B cell (primary cell): ENCODE results near the gene ASGR2. TPM values are rescaled to one million over a fixed set of nuclear protein-coding genes. Genes with fewer than 3 reads are reported as not detected.
"Not testable (repeated sequence)": the region's sequence is repeated elsewhere in the genome, so short reads cannot be mapped to it uniquely, and the experiment has no call there.

Experiments used
- ATAC-seq: fragments of 200-7000 bp; cut with Tn5 transposase; one replicate; pipeline ENCODE4 v1.10.0; 2021; ENCODE audit warnings: low read depth, mild to moderate bottlenecking, moderate number of reproducible peaks, moderate library complexity
- CTCF ChIA-PET: fragments of 350-600 bp; sonication (Branson Sonifier 250); formaldehyde crosslinking; loops from one replicate; lab custom pipeline; 2021; ENCODE audit warnings: antibody characterized with exemption, inconsistent platforms; lab: Charles Lee
- POLR2A ChIA-PET: fragments of 350-600 bp; sonication (Branson Sonifier 250); formaldehyde crosslinking; loops from one replicate; lab custom pipeline; 2021; ENCODE audit warnings: antibody characterized with exemption; lab: Charles Lee
- DNase-seq: peaks from one replicate; pipeline ENCODE4 v3.0.0; 2013
- H2AFZ ChIP-seq: 2 replicates; pipeline ENCODE4 v1.6.1; 2012; ENCODE audit warnings: mild to moderate bottlenecking, low read depth, low read length; ENCODE audit not compliant: insufficient read depth, poor library complexity, severe bottlenecking
- H3K27ac ChIP-seq, 2 donors: 1 replicate in 1 of 2; 2 replicates in 1 of 2; pipeline ENCODE4 v1.5.1; 2012 to 2013; ENCODE audit warnings: low read length in 2 of 2, mild to moderate bottlenecking in 2 of 2, moderate library complexity in 1 of 2
- H3K27me3 ChIP-seq, 4 experiments: fragments of 200-600 bp in 1 of 4; sonication (generic) in 1 of 4; replicated peaks in 1 of 4; 1 replicate in 2 of 4; 2 replicates in 2 of 4; pipeline versions ENCODE4 v1.6.1 to v1.7.0; 2013 to 2016; ENCODE audit warnings: low read length in 3 of 4, mild to moderate bottlenecking in 2 of 4, mixed read lengths in 1 of 4, moderate library complexity in 1 of 4; ENCODE audit not compliant: insufficient read depth in 4 of 4, control insufficient read depth in 3 of 4; ENCODE audit errors: control extremely low read depth in 1 of 4
- H3K36me3 ChIP-seq, 2 experiments: replicated peaks in 1 of 2; 1 replicate in 1 of 2; 2 replicates in 1 of 2; pipeline versions ENCODE4 v1.6.1 to v1.7.1; 2013; ENCODE audit warnings: low read length in 1 of 2; ENCODE audit not compliant: insufficient read depth in 2 of 2, control insufficient read depth in 1 of 2; ENCODE audit errors: control extremely low read depth in 1 of 2, extremely low read depth in 1 of 2
- H3K4me1 ChIP-seq, 2 donors: fragments of 200-600 bp in 1 of 2; sonication (generic) in 1 of 2; 1 replicate in 1 of 2; 2 replicates in 1 of 2; pipeline versions ENCODE4 v1.5.1 to v1.6.1; 2013 to 2017; ENCODE audit warnings: low read length in 2 of 2; ENCODE audit not compliant: control insufficient read depth in 2 of 2, insufficient read depth in 2 of 2
- H3K4me2 ChIP-seq: replicated peaks from 2 replicates; pipeline ENCODE3; 2012; ENCODE audit warnings: mild to moderate bottlenecking, low read depth, low read length; ENCODE audit not compliant: poor library complexity, severe bottlenecking
- H3K4me3 ChIP-seq, 5 experiments: fragments of 200-600 bp in 1 of 5; sonication (generic) in 1 of 5; 1 replicate in 3 of 5; 2 replicates in 2 of 5; pipeline versions ENCODE4 v1.5.1 to v1.7.0; 2011 to 2016; ENCODE audit warnings: low read length in 4 of 5, mild to moderate bottlenecking in 4 of 5, low read depth in 2 of 5, control low read depth in 1 of 5, moderate library complexity in 1 of 5; ENCODE audit not compliant: insufficient read depth in 1 of 5; ENCODE audit errors: control extremely low read depth in 1 of 5, extremely low read depth in 1 of 5
- H3K79me2 ChIP-seq: fragments of 200-600 bp; sonication (generic); one replicate; pipeline ENCODE4 v1.6.0; 2016; ENCODE audit warnings: low read length; ENCODE audit not compliant: control insufficient read depth, insufficient read depth
- H3K9ac ChIP-seq: fragments of 200-600 bp; sonication (generic); 2 replicates; pipeline ENCODE4 v1.6.1; 2017; ENCODE audit warnings: mild to moderate bottlenecking, low read length, moderate library complexity
- H3K9me3 ChIP-seq, 3 donors: one replicate each; pipeline versions ENCODE4 v1.6.1 to v1.7.1; 2013; ENCODE audit warnings: low read length in 2 of 3; ENCODE audit not compliant: control insufficient read depth in 2 of 3, insufficient read depth in 1 of 3; ENCODE audit errors: control extremely low read depth in 1 of 3
- H4K20me1 ChIP-seq: 2 replicates; pipeline ENCODE4 v1.6.0; 2012; ENCODE audit warnings: mild to moderate bottlenecking, low read length; ENCODE audit not compliant: insufficient read depth, control insufficient read depth, poor library complexity, severe bottlenecking
- H3K27ac Mint-ChIP-seq: one replicate; pipeline ENCODE4 v1.8.0; 2021; ENCODE audit warnings: mixed read lengths
- H3K27me3 Mint-ChIP-seq: one replicate; pipeline ENCODE4 v1.8.0; 2021; ENCODE audit warnings: mixed read lengths
- H3K4me1 Mint-ChIP-seq: one replicate; pipeline ENCODE4 v1.8.0; 2021; ENCODE audit warnings: mixed read lengths
- H3K4me3 Mint-ChIP-seq: one replicate; pipeline ENCODE4 v1.8.0; 2021; ENCODE audit warnings: mixed read lengths
- H3K9me3 Mint-ChIP-seq: one replicate; pipeline ENCODE4 v1.8.0; 2022; ENCODE audit warnings: mixed read lengths; ENCODE audit not compliant: insufficient read depth
- CTCF ChIP-seq: fragments of 200-600 bp; IDR thresholded peaks from one replicate; pipeline ENCODE4 v1.8.0; 2022; ENCODE audit warnings: antibody characterized with exemption, mild to moderate bottlenecking
- EZH2 ChIP-seq: IDR thresholded peaks from 2 replicates; pipeline ENCODE4 v1.6.1; 2012; ENCODE audit warnings: borderline replicate concordance, low read depth, mild to moderate bottlenecking, moderate library complexity, low read length; ENCODE audit not compliant: insufficient read depth, poor library complexity, severe bottlenecking
- WGBS: methylation state at CpG from one replicate; pipeline ENCODE4 v1.1.5; 2013; ENCODE audit warnings: missing lambda C conversion rate; ENCODE audit not compliant: insufficient coverage; 5-methylcytosine and 5-hydroxymethylcytosine counted together
- intact Hi-C: fragments of 100-400 bp; cut with micrococcal nuclease; formaldehyde crosslinking; loops from one replicate; pipeline ENCODE4 v1.10.0; 2022
- polyA plus RNA-seq: library from polyadenylated mRNA; depleted of rRNA; stranded (reverse); fragments of >200 nt; gene quantifications from 2 replicates; pipeline ENCODE4 v1.2.3, GENCODE V29; 2012
- total RNA-seq, 2 donors: library from RNA; stranded (reverse); fragments of 120-200 nt in 1 of 2; gene quantifications; 1 replicate in 1 of 2; 2 replicates in 1 of 2; pipeline versions ENCODE4 v1.2.3 to v1.2.4, GENCODE V29; 2013 to 2022

Gene ASGR2
- total and polyA plus RNA-seq, 2 donors (not counting 1 experiment from before 2014, with no cell fraction given): 1.00 TPM; not detected in 1

- Histone ChIP-seq H3K27ac (no peak overlapping the region), H4K20me1 (no peaks in the 10 kb centered on the region), H2AFZ (no peak overlapping the region), H3K4me1 (peaks cover 7 to 8% of the 10 kb centered on the region in 2 donors), H3K4me2 (no peak overlapping the region), H3K9me3 (peaks cover 0 to 4% (median 0%) of the 10 kb centered on the region in 3 donors), H3K9ac (no peak overlapping the region), H3K36me3 (no peaks in the 10 kb centered on the region), H3K27me3 (peaks cover 0 to 6% (median 0%) of the 10 kb centered on the region in 4 experiments), H3K4me3 (no peak overlapping the region), H3K79me2 (no peaks in the 10 kb centered on the region)
- 96% methylated on average over 11 of the region's 14 CpGs for WGBS
- DNase-seq (no peak), ATAC-seq (no peak)
- POLR2A ChIA-PET: interaction anchor here (0.6 kb wide), 1 partner anchor 331 kb away, joined by 7 read pairs; no protein-coding TSS in a partner anchor
- Mint-ChIP-seq H3K27me3 (peaks cover 23% of the 10 kb centered on the region), H3K9me3 (no peaks in the 10 kb centered on the region), H3K4me1 (peaks cover 6% of the 10 kb centered on the region), H3K4me3 (no peak overlapping the region), H3K27ac (no peak overlapping the region)
- no peak for TF ChIP-seq EZH2
- no peak for TF ChIP-seq CTCF
- CTCF ChIA-PET: interaction anchor here (1.1 to 1.4 kb wide), 2 partner anchors 17 to 49 kb away, joined by 3 read pairs; no protein-coding TSS in a partner anchor
- intact Hi-C loops: no loop called here
Observed at GRCh38 chr17:7101531-7101930, 13.1 kb downstream of the ASGR2 start.

- H3K4me2 ChIP-seq, intact Hi-C loops, H3K4me3 ChIP-seq, H3K27ac ChIP-seq, H3K9ac ChIP-seq, H3K9me3 ChIP-seq, H3K4me3 Mint-ChIP-seq, H3K27me3 ChIP-seq, H3K79me2 ChIP-seq, CTCF ChIA-PET, H2AFZ ChIP-seq, ATAC-seq, H4K20me1 ChIP-seq, H3K36me3 ChIP-seq, H3K9me3 Mint-ChIP-seq, POLR2A ChIA-PET, H3K27ac Mint-ChIP-seq, DNase-seq: not testable (repeated sequence)
- Mint-ChIP-seq H3K4me1 (peaks cover 13% of the 10 kb centered on the region), H3K27me3 (peaks cover 23% of the 10 kb centered on the region)
- WGBS: 97% methylated on average over 43 of the region's 50 CpGs
- H3K4me1 ChIP-seq: peaks cover 15% of the 10 kb centered on the region in 2 donors
Observed at GRCh38 chr17:7100641-7101379, 13.8 kb downstream of the ASGR2 start.
